Neural cell (in vitro differentiated cells): ENCODE measurements around the gene FNDC7.

ENCODE experiments used
- EZH2 ChIP-seq: fragments of 200-600, 300-800 bp; shearing (Covaris generic), sonication (generic); IDR thresholded peaks from 2 replicates; pipeline ENCODE4 v1.6.1; 2014; ENCODE audit warnings: antibody characterized with exemption, low read length, borderline replicate concordance, mild to moderate bottlenecking; ENCODE audit not compliant: insufficient read depth, poor library complexity, severe bottlenecking
- TF ChIP-seq, protein P1 (sequence below): fragments of 450-650 bp; IDR thresholded peaks from 2 replicates; pipeline ENCODE4 v1.5.1; 2014; ENCODE audit warnings: antibody characterized with exemption, mild to moderate bottlenecking, moderate library complexity; ENCODE audit not compliant: poor library complexity, severe bottlenecking
- TF ChIP-seq, protein P2 (sequence below): IDR thresholded peaks from 2 replicates; pipeline ENCODE4 v1.6.1; 2012; ENCODE audit warnings: borderline replicate concordance

DNA sequence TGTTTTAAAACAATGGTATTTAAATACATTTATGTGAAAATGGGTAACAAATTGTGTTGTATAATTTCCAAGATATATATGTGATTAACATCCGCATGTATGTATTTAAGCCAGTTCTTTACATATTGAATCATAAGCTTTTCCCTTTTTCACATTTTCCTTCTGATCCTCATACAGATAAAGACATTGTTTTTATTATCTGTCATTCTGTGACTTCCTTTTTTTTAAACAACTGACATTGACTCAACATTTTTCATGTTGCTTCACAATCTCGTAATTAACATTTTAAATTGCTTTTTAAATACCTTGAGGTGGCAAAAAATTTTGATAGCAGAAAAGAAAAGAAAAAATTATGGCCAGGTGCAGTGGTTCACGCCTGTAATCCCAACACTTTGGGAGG lies 35.2 kb downstream of the FNDC7 start:
- no peak for TF ChIP-seq EZH2
- TF ChIP-seq, protein P1, sequence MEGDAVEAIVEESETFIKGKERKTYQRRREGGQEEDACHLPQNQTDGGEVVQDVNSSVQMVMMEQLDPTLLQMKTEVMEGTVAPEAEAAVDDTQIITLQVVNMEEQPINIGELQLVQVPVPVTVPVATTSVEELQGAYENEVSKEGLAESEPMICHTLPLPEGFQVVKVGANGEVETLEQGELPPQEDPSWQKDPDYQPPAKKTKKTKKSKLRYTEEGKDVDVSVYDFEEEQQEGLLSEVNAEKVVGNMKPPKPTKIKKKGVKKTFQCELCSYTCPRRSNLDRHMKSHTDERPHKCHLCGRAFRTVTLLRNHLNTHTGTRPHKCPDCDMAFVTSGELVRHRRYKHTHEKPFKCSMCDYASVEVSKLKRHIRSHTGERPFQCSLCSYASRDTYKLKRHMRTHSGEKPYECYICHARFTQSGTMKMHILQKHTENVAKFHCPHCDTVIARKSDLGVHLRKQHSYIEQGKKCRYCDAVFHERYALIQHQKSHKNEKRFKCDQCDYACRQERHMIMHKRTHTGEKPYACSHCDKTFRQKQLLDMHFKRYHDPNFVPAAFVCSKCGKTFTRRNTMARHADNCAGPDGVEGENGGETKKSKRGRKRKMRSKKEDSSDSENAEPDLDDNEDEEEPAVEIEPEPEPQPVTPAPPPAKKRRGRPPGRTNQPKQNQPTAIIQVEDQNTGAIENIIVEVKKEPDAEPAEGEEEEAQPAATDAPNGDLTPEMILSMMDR: no peak
- TF ChIP-seq, protein P2, sequence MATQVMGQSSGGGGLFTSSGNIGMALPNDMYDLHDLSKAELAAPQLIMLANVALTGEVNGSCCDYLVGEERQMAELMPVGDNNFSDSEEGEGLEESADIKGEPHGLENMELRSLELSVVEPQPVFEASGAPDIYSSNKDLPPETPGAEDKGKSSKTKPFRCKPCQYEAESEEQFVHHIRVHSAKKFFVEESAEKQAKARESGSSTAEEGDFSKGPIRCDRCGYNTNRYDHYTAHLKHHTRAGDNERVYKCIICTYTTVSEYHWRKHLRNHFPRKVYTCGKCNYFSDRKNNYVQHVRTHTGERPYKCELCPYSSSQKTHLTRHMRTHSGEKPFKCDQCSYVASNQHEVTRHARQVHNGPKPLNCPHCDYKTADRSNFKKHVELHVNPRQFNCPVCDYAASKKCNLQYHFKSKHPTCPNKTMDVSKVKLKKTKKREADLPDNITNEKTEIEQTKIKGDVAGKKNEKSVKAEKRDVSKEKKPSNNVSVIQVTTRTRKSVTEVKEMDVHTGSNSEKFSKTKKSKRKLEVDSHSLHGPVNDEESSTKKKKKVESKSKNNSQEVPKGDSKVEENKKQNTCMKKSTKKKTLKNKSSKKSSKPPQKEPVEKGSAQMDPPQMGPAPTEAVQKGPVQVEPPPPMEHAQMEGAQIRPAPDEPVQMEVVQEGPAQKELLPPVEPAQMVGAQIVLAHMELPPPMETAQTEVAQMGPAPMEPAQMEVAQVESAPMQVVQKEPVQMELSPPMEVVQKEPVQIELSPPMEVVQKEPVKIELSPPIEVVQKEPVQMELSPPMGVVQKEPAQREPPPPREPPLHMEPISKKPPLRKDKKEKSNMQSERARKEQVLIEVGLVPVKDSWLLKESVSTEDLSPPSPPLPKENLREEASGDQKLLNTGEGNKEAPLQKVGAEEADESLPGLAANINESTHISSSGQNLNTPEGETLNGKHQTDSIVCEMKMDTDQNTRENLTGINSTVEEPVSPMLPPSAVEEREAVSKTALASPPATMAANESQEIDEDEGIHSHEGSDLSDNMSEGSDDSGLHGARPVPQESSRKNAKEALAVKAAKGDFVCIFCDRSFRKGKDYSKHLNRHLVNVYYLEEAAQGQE: no peak
